H1 (cell line): ENCODE results near the gene ZDHHC16. TPM values are rescaled to one million over a fixed set of nuclear protein-coding genes. Genes with fewer than 3 reads are reported as not detected.
"Not testable (repeated sequence)": the region's sequence is repeated elsewhere in the genome, so short reads cannot be mapped to it uniquely, and the experiment has no call there.

Experiments used
- CTCF ChIA-PET: fragments of 300-600 bp; sonication (Branson Sonifier 250); formaldehyde crosslinking; loops from one replicate; lab custom pipeline; 2021; ENCODE audit not compliant: partially characterized antibody; lab: Charles Lee
- POLR2A ChIA-PET: fragments of 300-600 bp; sonication (Branson Sonifier 250); formaldehyde crosslinking; loops from one replicate; lab custom pipeline; 2021; ENCODE audit warnings: inconsistent platforms; ENCODE audit not compliant: partially characterized antibody; lab: Charles Lee
- DNase-seq, 2 experiments: peaks; one replicate each; pipeline versions ENCODE4 v3.0.0 to v3.0.0-alpha.2; 2010 to 2022; ENCODE audit warnings: low spot score in 2 of 2, low read depth in 1 of 2, mixed read lengths in 1 of 2
- FAIRE-seq: peaks from 2 replicates; lab custom pipeline; 2011; peaks lifted over from hg19 to GRCh38; lab: Jason Lieb, UNC
- H2AFZ ChIP-seq: 2 replicates; pipeline ENCODE4 v1.8.1; 2012; ENCODE audit warnings: low read length, inconsistent platforms
- H2AK5ac ChIP-seq: 2 replicates; pipeline ENCODE4 v1.6.1; 2013; ENCODE audit warnings: low read depth, low read length
- H2BK120ac ChIP-seq: replicated peaks from 2 replicates; pipeline ENCODE3; 2013; ENCODE audit warnings: low read depth, low read length, inconsistent platforms
- H2BK12ac ChIP-seq: 2 replicates; pipeline ENCODE4 v1.6.1; 2013; ENCODE audit warnings: low read depth, low read length
- H2BK15ac ChIP-seq: 2 replicates; pipeline ENCODE4 v1.6.1; 2013; ENCODE audit warnings: low read length
- H2BK20ac ChIP-seq: 2 replicates; pipeline ENCODE4 v1.6.1; 2013; ENCODE audit warnings: low read length
- H2BK5ac ChIP-seq: 2 replicates; pipeline ENCODE4 v1.6.1; 2013; ENCODE audit warnings: low read depth, low read length
- H3K14ac ChIP-seq: 2 replicates; pipeline ENCODE4 v1.6.1; 2013; ENCODE audit warnings: inconsistent platforms; ENCODE audit not compliant: insufficient read length
- H3K18ac ChIP-seq: 2 replicates; pipeline ENCODE4 v1.6.1; 2013; ENCODE audit warnings: low read length; ENCODE audit errors: extremely low read depth
- H3K23ac ChIP-seq: 2 replicates; pipeline ENCODE4 v1.6.1; 2013; ENCODE audit warnings: inconsistent platforms; ENCODE audit not compliant: insufficient read length
- H3K23me2 ChIP-seq: 2 replicates; pipeline ENCODE4 v1.6.1; 2013; ENCODE audit warnings: low read depth, low read length
- H3K27ac ChIP-seq: 2 replicates; pipeline ENCODE4 v1.6.1; 2011; ENCODE audit warnings: low read depth, low read length, inconsistent platforms
- H3K27me3 ChIP-seq, 4 experiments: replicated peaks in 1 of 4; 1 replicate in 1 of 4; 2 replicates in 3 of 4; pipeline versions ENCODE4 v1.6.1 to v1.8.1; 2011 to 2013; ENCODE audit warnings: low read length in 3 of 4, mild to moderate bottlenecking in 3 of 4, inconsistent platforms in 2 of 4, mixed read lengths in 2 of 4, moderate library complexity in 1 of 4; ENCODE audit not compliant: control insufficient read depth in 3 of 4, insufficient read depth in 3 of 4; ENCODE audit errors: extremely low read depth in 1 of 4
- H3K36me3 ChIP-seq, 4 experiments: 2 replicates each; pipeline versions ENCODE4 v1.6.1 to v1.8.1; 2011 to 2013; ENCODE audit warnings: mild to moderate bottlenecking in 4 of 4, low read length in 3 of 4, moderate library complexity in 2 of 4, control low read depth in 1 of 4, inconsistent platforms in 1 of 4; ENCODE audit not compliant: insufficient read depth in 4 of 4, control insufficient read depth in 2 of 4
- H3K4ac ChIP-seq: replicated peaks from 2 replicates; pipeline ENCODE3; 2013; ENCODE audit warnings: low read length, low read depth, mixed read lengths, inconsistent platforms; ENCODE audit not compliant: insufficient read length
- H3K4me1 ChIP-seq, 4 experiments: replicated peaks in 1 of 4; 1 replicate in 1 of 4; 2 replicates in 3 of 4; pipeline versions ENCODE4 v1.6.1 to v1.8.1; 2011 to 2013; ENCODE audit warnings: low read length in 3 of 4, inconsistent platforms in 2 of 4, mixed read lengths in 1 of 4; ENCODE audit not compliant: insufficient read depth in 4 of 4, control insufficient read depth in 3 of 4
- H3K4me2 ChIP-seq, 2 experiments: 2 replicates each; pipeline versions ENCODE4 v1.6.1 to v1.8.1; 2011 to 2013; ENCODE audit warnings: low read depth in 2 of 2, low read length in 2 of 2, control low read depth in 1 of 2, inconsistent platforms in 1 of 2, mild to moderate bottlenecking in 1 of 2; ENCODE audit not compliant: insufficient read depth in 1 of 2
- H3K4me3 ChIP-seq, 4 experiments: fragments of 200-600, 300-600 bp in 1 of 4; sonication (generic), shearing (Covaris generic), sonication (Bioruptor Twin) in 1 of 4; 2 replicates each; pipeline versions ENCODE4 v1.5.1 to v1.8.1; 2011 to 2016; ENCODE audit warnings: low read length in 4 of 4, low read depth in 3 of 4, control low read depth in 2 of 4, inconsistent platforms in 2 of 4, mild to moderate bottlenecking in 2 of 4, mixed read lengths in 1 of 4, moderate library complexity in 1 of 4; ENCODE audit not compliant: insufficient read depth in 2 of 4; ENCODE audit errors: extremely low read depth in 1 of 4
- H3K56ac ChIP-seq: replicated peaks from 2 replicates; pipeline ENCODE3; 2013; ENCODE audit warnings: low read depth, mild to moderate bottlenecking, mixed read lengths, low read length, inconsistent platforms; ENCODE audit not compliant: insufficient read length
- H3K79me1 ChIP-seq: 2 replicates; pipeline ENCODE4 v1.6.1; 2013; ENCODE audit warnings: low read depth, low read length, control low read depth
- H3K79me2 ChIP-seq, 2 experiments: 2 replicates each; pipeline versions ENCODE4 v1.6.1 to v1.8.1; 2012 to 2013; ENCODE audit warnings: low read length in 2 of 2, mild to moderate bottlenecking in 2 of 2, inconsistent platforms in 1 of 2; ENCODE audit not compliant: insufficient read depth in 2 of 2, control insufficient read depth in 1 of 2
- H3K9ac ChIP-seq, 4 experiments: replicated peaks in 1 of 4; 1 replicate in 1 of 4; 2 replicates in 3 of 4; pipeline versions ENCODE4 v1.6.1 to v1.8.1; 2011 to 2013; ENCODE audit warnings: low read depth in 3 of 4, low read length in 3 of 4, control low read depth in 2 of 4, mild to moderate bottlenecking in 2 of 4, moderate library complexity in 2 of 4, inconsistent platforms in 1 of 4; ENCODE audit errors: extremely low read depth in 1 of 4
- H3K9me3 ChIP-seq, 2 experiments: 2 replicates each; pipeline versions ENCODE4 v1.6.1 to v1.8.1; 2012 to 2013; ENCODE audit warnings: mild to moderate bottlenecking in 2 of 2, moderate library complexity in 2 of 2, control low read depth in 1 of 2, inconsistent platforms in 1 of 2, low read depth in 1 of 2, low read length in 1 of 2, mixed read lengths in 1 of 2; ENCODE audit not compliant: insufficient read depth in 2 of 2
- H4K20me1 ChIP-seq, 2 experiments: replicated peaks in 1 of 2; 2 replicates each; pipeline versions ENCODE3 to v1.8.1; 2011 to 2013; ENCODE audit warnings: inconsistent platforms in 2 of 2, low read length in 2 of 2, mild to moderate bottlenecking in 1 of 2; ENCODE audit not compliant: insufficient read depth in 2 of 2, control insufficient read depth in 1 of 2
- H4K5ac ChIP-seq: 2 replicates; pipeline ENCODE4 v1.6.1; 2013; ENCODE audit warnings: low read length, low read depth, mixed read lengths, inconsistent platforms; ENCODE audit not compliant: insufficient read length
- H4K8ac ChIP-seq: 2 replicates; pipeline ENCODE4 v1.8.0; 2013; ENCODE audit warnings: mild to moderate bottlenecking, moderate library complexity, low read length, inconsistent platforms; ENCODE audit not compliant: insufficient read depth; ENCODE audit errors: extremely low read depth
- H4K91ac ChIP-seq: replicated peaks from 2 replicates; pipeline ENCODE3; 2013; ENCODE audit warnings: low read length, mixed read lengths, inconsistent platforms; ENCODE audit not compliant: insufficient read length
- ASH2L ChIP-seq: fragments of 200-600, 300-600 bp; sonication (generic); IDR thresholded peaks from one replicate; pipeline ENCODE4 v1.7.1; 2017; ENCODE audit warnings: low read length
- WGBS, 2 experiments: shearing (Covaris generic) in 1 of 2; methylation state at CpG; one replicate each; pipeline versions ENCODE4 v1.1.6 to v1.1.7; 2013 to 2015; ENCODE audit warnings: low lambda C conversion rate in 2 of 2, mixed read lengths in 2 of 2, inconsistent platforms in 1 of 2, low coverage in 1 of 2, missing lambda C conversion rate in 1 of 2; ENCODE audit not compliant: insufficient replicate concordance in 2 of 2, insufficient coverage in 1 of 2, insufficient read length in 1 of 2; ENCODE audit errors: extremely low coverage in 1 of 2, missing lambda C conversion rate in 1 of 2; 5-methylcytosine and 5-hydroxymethylcytosine counted together
- polyA plus RNA-seq, 7 experiments: library from polyadenylated mRNA; depleted of rRNA in 3 of 7; stranded (reverse) in 5 of 7; unstranded in 2 of 7; fragments of >200 nt in 5 of 7; fragments of 200-250 nt in 2 of 7; gene quantifications; 1 replicate in 5 of 7; 2 replicates in 1 of 7; 4 replicates in 1 of 7; pipeline versions ENCODE4 v1.2.1 to v1.2.3, GENCODE V29; 2011 to 2013; ENCODE audit warnings: missing spikeins in 2 of 7, mixed read lengths in 2 of 7
- total RNA-seq: library from RNA; stranded (reverse); fragmentation: NEBNext Ultra II Directional; extraction: Animal tissue kit (Norgen Biotek cat#: 25700); gene quantifications from 2 replicates; pipeline ENCODE4 v1.2.1, GENCODE V29; 2021

The ZDHHC16 gene
- total and polyA plus RNA-seq, 2 of the 8 experiments (the other 6 are each of a cell fraction or from before 2014, with no cell fraction given) = 45.9 to 108 TPM

DNA sequence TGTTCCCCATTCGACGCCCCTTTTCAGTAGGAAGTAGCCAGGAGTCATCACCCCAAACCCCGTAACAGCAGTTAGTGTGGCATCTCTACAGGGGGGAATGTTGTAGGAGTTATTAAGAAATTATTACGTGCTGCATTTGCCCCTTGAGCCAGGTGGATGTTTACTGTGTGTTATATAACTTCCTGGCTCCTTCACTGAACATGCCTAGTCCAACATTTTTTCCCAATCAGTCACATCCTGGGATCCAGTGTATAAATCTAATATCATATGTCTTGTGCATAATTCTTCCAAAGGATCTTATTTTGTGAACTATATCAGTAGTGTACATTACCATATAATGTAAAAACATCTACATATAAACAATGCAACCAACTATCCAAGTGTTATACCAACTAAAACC, 33.4 kb downstream of the ZDHHC16 start:
- CTCF ChIA-PET, H3K9ac ChIP-seq, H3K14ac ChIP-seq, H3K79me1 ChIP-seq, H2BK20ac ChIP-seq, H3K23ac ChIP-seq, H2BK120ac ChIP-seq, H4K20me1 ChIP-seq, H2AFZ ChIP-seq, FAIRE-seq, H2BK15ac ChIP-seq, DNase-seq, H4K8ac ChIP-seq, H2AK5ac ChIP-seq, H3K18ac ChIP-seq, H3K4me2 ChIP-seq, H3K23me2 ChIP-seq, H3K9me3 ChIP-seq, H3K56ac ChIP-seq, H3K4ac ChIP-seq, H3K27me3 ChIP-seq: not testable (repeated sequence)
- Histone ChIP-seq H3K4me1 (peaks cover 8 to 16% (median 11%) of the 10 kb centered on the region in 4 experiments; a peak in 6 of 7 replicates), H3K36me3 (peaks cover 20 to 58% (median 36%) of the 10 kb centered on the region in 4 experiments), H3K4me3 (peak overlapping the region in 1 of 4 experiments; percentile 18; a peak in 1 of 8 replicates), H3K79me2 (peaks cover 0 to 26% of the 10 kb centered on the region in 2 experiments; a peak in 2 of 4 replicates), H4K5ac (peak overlapping the region; percentile 1), H4K91ac (peak overlapping the region; percentile 23), H3K27ac (peak overlapping the region; percentile 64), H2BK5ac (peak overlapping the region; percentile 54; the same call in 1 of the 2 replicates), H2BK12ac (peak overlapping the region; percentile 4; the same call in 1 of the 2 replicates)
- peak; percentile 4 for TF ChIP-seq ASH2L
- POLR2A ChIA-PET = interaction anchor here (0.8 to 1.0 kb wide), 5 partner anchors 13 to 71 kb away, joined by 3 to 11 read pairs (median 4); partner anchors contain the start of genes EXOSC1 and ZDHHC16
- 93% methylated on average over 4 of the region's 4 CpGs; no CpG with 5 or more reads in 1 of the 2 experiments for WGBS, 2 experiments
